ENCODE results near the gene SRGAP1. TPM values are rescaled to one million over a fixed set of nuclear protein-coding genes. Genes with fewer than 3 reads are reported as not detected.

The SRGAP1 gene
- total RNA-seq, 1 experiment from 2014 or later = 65.0 TPM

DNA sequence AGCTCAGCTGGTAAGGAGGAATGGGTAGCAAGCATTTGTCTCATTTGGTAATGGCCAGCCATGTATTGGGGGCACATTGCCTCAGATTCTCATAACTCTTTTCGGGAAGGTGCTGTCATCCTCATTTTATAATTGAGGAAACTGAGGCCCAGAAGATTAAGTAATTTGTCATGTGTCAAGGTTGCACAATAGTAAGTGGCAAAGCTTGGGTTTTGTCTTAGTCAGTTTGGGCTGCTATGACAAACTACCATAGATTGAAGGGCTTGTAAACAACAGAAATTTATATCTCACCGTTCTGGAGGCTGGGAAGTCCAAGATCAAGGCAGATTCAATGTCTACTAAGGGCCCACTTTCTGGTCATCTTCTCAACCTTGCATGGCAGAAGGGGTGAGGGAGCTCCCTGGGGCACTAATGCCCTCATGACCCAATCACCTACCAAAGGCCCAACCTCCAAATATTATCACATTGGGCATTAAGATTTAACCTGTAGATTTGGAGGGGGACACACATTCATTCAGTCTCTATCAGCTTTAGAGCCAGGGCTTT is 99.6 kb downstream of the SRGAP1 start:
- BruUV-seq (replicated peaks) = no TSS peak

GRCh38 chr12:63944586-63945228 is 100.2 kb downstream of the SRGAP1 start:
- Mint-ChIP-seq H3K27me3 (ENCODE audit: insufficient read depth, unreplicated experiment) (no peaks in the 10 kb centered on the region), H3K4me1 (ENCODE audit: insufficient read depth, unreplicated experiment) (peaks cover 32% of the 10 kb centered on the region), H3K9me3 (ENCODE audit: unreplicated experiment) (peaks cover 6% of the 10 kb centered on the region), H3K4me3 (ENCODE audit: unreplicated experiment) (no peak overlapping the region), H3K36me3 (ENCODE audit: insufficient read depth, unreplicated experiment) (peaks cover 24% of the 10 kb centered on the region), H3K27ac (ENCODE audit: low read depth, unreplicated experiment) (peak overlapping the region; percentile 77)
- intact Hi-C loops (cut with micrococcal nuclease) = no loop called here
- no TSS peak for BruUV-seq (replicated peaks)
- CTCF ChIA-PET = interaction anchor here (0.6 kb wide), 3 partner anchors 91 to 269 kb away, joined by 3 read pairs; no protein-coding TSS in a partner anchor
- POLR2A ChIA-PET = interaction anchor here (0.6 to 2.7 kb wide), 9 partner anchors 10 to 100 kb away, joined by 3 to 21 read pairs (median 3); partner anchors contain the start of gene SRGAP1
- TF ChIP-seq, protein P1, sequence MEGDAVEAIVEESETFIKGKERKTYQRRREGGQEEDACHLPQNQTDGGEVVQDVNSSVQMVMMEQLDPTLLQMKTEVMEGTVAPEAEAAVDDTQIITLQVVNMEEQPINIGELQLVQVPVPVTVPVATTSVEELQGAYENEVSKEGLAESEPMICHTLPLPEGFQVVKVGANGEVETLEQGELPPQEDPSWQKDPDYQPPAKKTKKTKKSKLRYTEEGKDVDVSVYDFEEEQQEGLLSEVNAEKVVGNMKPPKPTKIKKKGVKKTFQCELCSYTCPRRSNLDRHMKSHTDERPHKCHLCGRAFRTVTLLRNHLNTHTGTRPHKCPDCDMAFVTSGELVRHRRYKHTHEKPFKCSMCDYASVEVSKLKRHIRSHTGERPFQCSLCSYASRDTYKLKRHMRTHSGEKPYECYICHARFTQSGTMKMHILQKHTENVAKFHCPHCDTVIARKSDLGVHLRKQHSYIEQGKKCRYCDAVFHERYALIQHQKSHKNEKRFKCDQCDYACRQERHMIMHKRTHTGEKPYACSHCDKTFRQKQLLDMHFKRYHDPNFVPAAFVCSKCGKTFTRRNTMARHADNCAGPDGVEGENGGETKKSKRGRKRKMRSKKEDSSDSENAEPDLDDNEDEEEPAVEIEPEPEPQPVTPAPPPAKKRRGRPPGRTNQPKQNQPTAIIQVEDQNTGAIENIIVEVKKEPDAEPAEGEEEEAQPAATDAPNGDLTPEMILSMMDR (IDR thresholded peaks at IDR 0.05; ENCODE audit: unreplicated experiment) = no peak
- no peak for DNase-seq (ENCODE audit: unreplicated experiment)

More for the DNA sequence above, 99.6 kb downstream of the SRGAP1 start:
- TF ChIP-seq, protein P1 (IDR thresholded peaks at IDR 0.05; ENCODE audit: unreplicated experiment) = no peak
- peaks cover 24% of the 10 kb centered on the region for H3K36me3 Mint-ChIP-seq (ENCODE audit: insufficient read depth, unreplicated experiment)
- no peak overlapping the region for H3K27ac Mint-ChIP-seq (ENCODE audit: low read depth, unreplicated experiment)
- DNase-seq (ENCODE audit: unreplicated experiment) = no peak
- H3K4me1 Mint-ChIP-seq (ENCODE audit: insufficient read depth, unreplicated experiment) = peaks cover 32% of the 10 kb centered on the region
- ChIA-PET POLR2A (interaction anchor here (0.6 to 2.7 kb wide), 6 partner anchors 11 to 69 kb away, joined by 3 to 21 read pairs (median 4); no protein-coding TSS in a partner anchor), CTCF (interaction anchor here (0.6 to 0.8 kb wide), 3 partner anchors 27 to 312 kb away, joined by 3 to 4 read pairs (median 3); no protein-coding TSS in a partner anchor)
- no peak overlapping the region for H3K4me3 Mint-ChIP-seq (ENCODE audit: unreplicated experiment)
- intact Hi-C loops (cut with micrococcal nuclease) = no loop called here
- H3K27me3 Mint-ChIP-seq (ENCODE audit: insufficient read depth, unreplicated experiment) = no peaks in the 10 kb centered on the region
- peaks cover 6% of the 10 kb centered on the region for H3K9me3 Mint-ChIP-seq (ENCODE audit: unreplicated experiment)

DNA sequence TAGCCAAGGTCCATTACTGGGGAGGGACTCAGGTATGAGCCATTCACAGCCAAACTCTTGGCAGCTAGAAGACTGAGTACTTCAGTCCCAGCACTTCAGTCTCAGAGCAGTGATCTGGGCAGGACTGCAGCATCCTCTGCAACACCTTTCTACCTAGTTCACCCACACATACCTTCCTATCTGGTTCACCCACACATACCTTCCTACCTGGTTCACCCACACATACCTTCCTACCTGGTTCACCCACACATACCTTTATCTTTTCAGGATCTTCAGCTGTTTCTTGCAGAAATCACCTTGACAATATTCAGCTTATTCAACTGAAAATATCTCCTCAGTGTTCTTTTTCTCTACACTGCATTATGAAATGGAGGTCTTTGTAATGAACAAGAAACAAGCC is 101.3 kb downstream of the SRGAP1 start:
- Mint-ChIP-seq H3K4me3 (ENCODE audit: unreplicated experiment) (no peak overlapping the region), H3K36me3 (ENCODE audit: insufficient read depth, unreplicated experiment) (peaks cover 17% of the 10 kb centered on the region), H3K27me3 (ENCODE audit: insufficient read depth, unreplicated experiment) (no peaks in the 10 kb centered on the region), H3K4me1 (ENCODE audit: insufficient read depth, unreplicated experiment) (peaks cover 31% of the 10 kb centered on the region), H3K9me3 (ENCODE audit: unreplicated experiment) (peaks cover 6% of the 10 kb centered on the region), H3K27ac (ENCODE audit: low read depth, unreplicated experiment) (peak overlapping the region; percentile 77)
- TF ChIP-seq, protein P1 (IDR thresholded peaks at IDR 0.05; ENCODE audit: unreplicated experiment) = no peak
- CTCF ChIA-PET = interaction anchor here (0.6 kb wide), 2 partner anchors 133 to 268 kb away, joined by 3 read pairs; no protein-coding TSS in a partner anchor
- no TSS peak for BruUV-seq (replicated peaks)
- intact Hi-C loops (cut with micrococcal nuclease) = no loop called here
- POLR2A ChIA-PET = interaction anchor here (0.6 to 1.0 kb wide), 5 partner anchors 13 to 101 kb away, joined by 3 to 5 read pairs (median 3); partner anchors contain the start of gene SRGAP1
- no peak for DNase-seq (ENCODE audit: unreplicated experiment)

- ChIA-PET POLR2A (interaction anchor here (0.9 kb wide), 1 partner anchor 16 kb away, joined by 3 read pairs; no protein-coding TSS in a partner anchor), CTCF (interaction anchor here (0.7 to 1.0 kb wide), 2 partner anchors 104 to 309 kb away, joined by 3 to 6 read pairs; partner anchors contain the start of gene SRGAP1)
- Mint-ChIP-seq H3K4me3 (ENCODE audit: unreplicated experiment) (no peak overlapping the region), H3K27ac (ENCODE audit: low read depth, unreplicated experiment) (no peak overlapping the region), H3K27me3 (ENCODE audit: insufficient read depth, unreplicated experiment) (no peaks in the 10 kb centered on the region), H3K9me3 (ENCODE audit: unreplicated experiment) (peaks cover 6% of the 10 kb centered on the region), H3K4me1 (ENCODE audit: insufficient read depth, unreplicated experiment) (peaks cover 32% of the 10 kb centered on the region), H3K36me3 (ENCODE audit: insufficient read depth, unreplicated experiment) (peaks cover 13% of the 10 kb centered on the region)
- no TSS peak for BruUV-seq (replicated peaks)
- intact Hi-C loops (cut with micrococcal nuclease) = no loop called here
- no peak for DNase-seq (ENCODE audit: unreplicated experiment)
- TF ChIP-seq, protein P1 (IDR thresholded peaks at IDR 0.05; ENCODE audit: unreplicated experiment) = no peak
Measured at GRCh38 chr12:63948211-63948610, 103.7 kb downstream of the SRGAP1 start.
